Adrenal gland (tissue), 5 donors: Measurements from ENCODE around the gene ENKUR.

ENCODE experiments used
- CTCF ChIP-seq, 6 experiments: fragments of 450-650 bp in 4 of 6; fragments of 200-600 bp in 2 of 6; sonication (generic) in 1 of 6; IDR thresholded peaks; 1 replicate in 5 of 6; 2 replicates in 1 of 6; pipeline versions ENCODE4 v1.5.1 to v1.8.0; 2016 to 2021; ENCODE audit warnings: antibody characterized with exemption in 6 of 6, mild to moderate bottlenecking in 2 of 6, moderate library complexity in 1 of 6
- POLR2A ChIP-seq, 2 donors: fragments of 450-650 bp; IDR thresholded peaks; one replicate each; pipeline ENCODE4 v1.6.1; 2017; ENCODE audit warnings: antibody characterized with exemption in 2 of 2, mild to moderate bottlenecking in 2 of 2, moderate library complexity in 1 of 2
- donor health status: DM: no; HTN: no; CAD: no.

GRCh38 chr10:24952143-24952706 is 63.7 kb downstream of the ENKUR start, which contains the start of gene PRTFDC1:
- TF ChIP-seq CTCF (IDR thresholded peaks at IDR 0.05), result peak in 1 of 6 experiments; percentile 11
- TF ChIP-seq POLR2A (IDR thresholded peaks at IDR 0.05), result no peak
